Mesendoderm (in vitro differentiated cells): ENCODE results near the gene MRPS5.
"Not testable (repeated sequence)": the region's sequence is repeated elsewhere in the genome, so short reads cannot be mapped to it uniquely, and the experiment has no call there.

Source experiments
- DNase-seq: peaks from one replicate; pipeline ENCODE4 v3.0.0; 2013
- H2AK5ac ChIP-seq: 2 replicates; pipeline ENCODE4 v1.6.1; 2013; ENCODE audit warnings: low read length, inconsistent platforms
- H2BK120ac ChIP-seq: 2 replicates; pipeline ENCODE4 v1.6.1; 2013; ENCODE audit warnings: low read depth, mild to moderate bottlenecking, low read length, moderate library complexity, mixed read lengths
- H2BK15ac ChIP-seq: replicated peaks from 2 replicates; pipeline ENCODE4 v1.6.1; 2013; ENCODE audit warnings: low read depth, mild to moderate bottlenecking, moderate library complexity
- H2BK5ac ChIP-seq: 2 replicates; pipeline ENCODE4 v1.6.1; 2013; ENCODE audit warnings: low read length, inconsistent platforms
- H3K18ac ChIP-seq: 2 replicates; pipeline ENCODE4 v1.6.1; 2013; ENCODE audit warnings: mild to moderate bottlenecking, low read length, mixed read lengths
- H3K23ac ChIP-seq: one replicate; pipeline ENCODE4 v1.6.1; 2013; ENCODE audit warnings: low read length
- H3K27ac ChIP-seq: 2 replicates; pipeline ENCODE4 v1.5.1; 2013; ENCODE audit warnings: low read depth, mild to moderate bottlenecking, inconsistent platforms, low read length, moderate library complexity
- H3K27me3 ChIP-seq: 2 replicates; pipeline ENCODE4 v1.6.1; 2013; ENCODE audit warnings: low read length, control low read depth, mild to moderate bottlenecking, inconsistent platforms; ENCODE audit not compliant: insufficient read depth, poor library complexity
- H3K36me3 ChIP-seq: 2 replicates; pipeline ENCODE4 v1.6.1; 2013; ENCODE audit warnings: low read length, inconsistent platforms; ENCODE audit not compliant: control insufficient read depth, insufficient read depth
- H3K4ac ChIP-seq: one replicate; pipeline ENCODE4 v1.6.1; 2013; ENCODE audit warnings: low read depth, mild to moderate bottlenecking, low read length, moderate library complexity
- H3K4me1 ChIP-seq: 2 replicates; pipeline ENCODE4 v1.6.1; 2013; ENCODE audit warnings: low read depth, low read length, inconsistent platforms; ENCODE audit not compliant: control insufficient read depth
- H3K4me2 ChIP-seq: 2 replicates; pipeline ENCODE4 v1.6.1; 2013; ENCODE audit warnings: low read length
- H3K4me3 ChIP-seq: 2 replicates; pipeline ENCODE4 v1.5.1; 2013; ENCODE audit warnings: mild to moderate bottlenecking, low read length
- H3K56ac ChIP-seq: one replicate; pipeline ENCODE4 v1.6.1; 2013; ENCODE audit warnings: low read length
- H3K79me1 ChIP-seq: 2 replicates; pipeline ENCODE4 v1.6.1; 2013; ENCODE audit warnings: low read length, inconsistent platforms
- H3K79me2 ChIP-seq: 2 replicates; pipeline ENCODE4 v1.6.1; 2013; ENCODE audit warnings: mild to moderate bottlenecking, low read length; ENCODE audit not compliant: control insufficient read depth, insufficient read depth
- H3K9ac ChIP-seq: 2 replicates; pipeline ENCODE4 v1.6.1; 2013; ENCODE audit warnings: low read length, inconsistent platforms
- H4K5ac ChIP-seq: one replicate; pipeline ENCODE4 v1.6.1; 2013; ENCODE audit warnings: low read length
- H4K8ac ChIP-seq: one replicate; pipeline ENCODE4 v1.6.1; 2013; ENCODE audit warnings: low read depth, mild to moderate bottlenecking, control low read depth, low read length, moderate library complexity
- WGBS: extraction: QIAGEN DNeasy Blood & Tissue Kit; methylation state at CpG from one replicate; pipeline ENCODE4 v1.1.7; 2013; ENCODE audit warnings: low lambda C conversion rate, missing lambda C conversion rate; ENCODE audit not compliant: insufficient coverage; ENCODE audit errors: extremely low coverage; 5-methylcytosine and 5-hydroxymethylcytosine counted together

Gene MRPS5

GRCh38 chr2:95104606-95105005 lies 17.0 kb downstream of the MRPS5 start:
- no peak overlapping the region for H2BK120ac ChIP-seq

GRCh38 chr2:95099910-95100309 lies 21.7 kb downstream of the MRPS5 start:
- no peak overlapping the region for H3K27ac ChIP-seq
- no peak overlapping the region for H4K5ac ChIP-seq
- H3K79me2 ChIP-seq: no peaks in the 10 kb centered on the region
- no peak overlapping the region for H4K8ac ChIP-seq
- no peak overlapping the region for H3K18ac ChIP-seq
- H3K56ac ChIP-seq: no peak overlapping the region
- H3K4me2 ChIP-seq: no peak overlapping the region
- H3K4me3 ChIP-seq: no peak overlapping the region
- no peak for DNase-seq
- no peaks in the 10 kb centered on the region for H3K27me3 ChIP-seq
- H3K23ac ChIP-seq: no peak overlapping the region
- H2AK5ac ChIP-seq: no peak overlapping the region
- no CpG with 5 or more reads among the region's 2 CpGs for WGBS
- peaks cover 7% of the 10 kb centered on the region for H3K36me3 ChIP-seq
- no peak overlapping the region for H2BK120ac ChIP-seq
- H3K79me1 ChIP-seq: no peaks in the 10 kb centered on the region
- H3K4me1 ChIP-seq: no peaks in the 10 kb centered on the region
- no peak overlapping the region for H3K4ac ChIP-seq
- no peak overlapping the region for H2BK15ac ChIP-seq
- no peak overlapping the region for H3K9ac ChIP-seq
- no peak overlapping the region for H2BK5ac ChIP-seq

More at GRCh38 chr2:95104606-95105005, 17.0 kb downstream of the MRPS5 start:
- Histone ChIP-seq H3K9ac (no peak overlapping the region), H3K79me1 (no peaks in the 10 kb centered on the region), H4K8ac (no peak overlapping the region), H3K18ac (no peak overlapping the region), H4K5ac (no peak overlapping the region), H3K56ac (no peak overlapping the region), H2BK5ac (no peak overlapping the region), H3K27me3 (no peaks in the 10 kb centered on the region), H3K79me2 (no peaks in the 10 kb centered on the region), H3K36me3 (peaks cover 14% of the 10 kb centered on the region), H2BK15ac (no peak overlapping the region), H3K4ac (no peak overlapping the region), H3K4me3 (no peak overlapping the region), H3K4me2 (no peak overlapping the region), H2AK5ac (no peak overlapping the region), H3K4me1 (no peaks in the 10 kb centered on the region), H3K27ac (no peak overlapping the region), H3K23ac (no peak overlapping the region)
- WGBS: no CpG with 5 or more reads among the region's 8 CpGs
- no peak for DNase-seq

GRCh38 chr2:95098273-95098672 lies 23.3 kb downstream of the MRPS5 start:
- not testable (repeated sequence) for H3K18ac ChIP-seq, H3K4me3 ChIP-seq, H2BK120ac ChIP-seq, DNase-seq, H2BK15ac ChIP-seq, H2BK5ac ChIP-seq, H3K36me3 ChIP-seq, H3K4me2 ChIP-seq, H3K27me3 ChIP-seq, H3K23ac ChIP-seq, H3K4ac ChIP-seq, H2AK5ac ChIP-seq, H3K79me1 ChIP-seq, H4K8ac ChIP-seq, H3K27ac ChIP-seq, H4K5ac ChIP-seq, H3K9ac ChIP-seq, H3K79me2 ChIP-seq, H3K56ac ChIP-seq, H3K4me1 ChIP-seq
- no CpG with 5 or more reads among the region's 5 CpGs for WGBS

DNA sequence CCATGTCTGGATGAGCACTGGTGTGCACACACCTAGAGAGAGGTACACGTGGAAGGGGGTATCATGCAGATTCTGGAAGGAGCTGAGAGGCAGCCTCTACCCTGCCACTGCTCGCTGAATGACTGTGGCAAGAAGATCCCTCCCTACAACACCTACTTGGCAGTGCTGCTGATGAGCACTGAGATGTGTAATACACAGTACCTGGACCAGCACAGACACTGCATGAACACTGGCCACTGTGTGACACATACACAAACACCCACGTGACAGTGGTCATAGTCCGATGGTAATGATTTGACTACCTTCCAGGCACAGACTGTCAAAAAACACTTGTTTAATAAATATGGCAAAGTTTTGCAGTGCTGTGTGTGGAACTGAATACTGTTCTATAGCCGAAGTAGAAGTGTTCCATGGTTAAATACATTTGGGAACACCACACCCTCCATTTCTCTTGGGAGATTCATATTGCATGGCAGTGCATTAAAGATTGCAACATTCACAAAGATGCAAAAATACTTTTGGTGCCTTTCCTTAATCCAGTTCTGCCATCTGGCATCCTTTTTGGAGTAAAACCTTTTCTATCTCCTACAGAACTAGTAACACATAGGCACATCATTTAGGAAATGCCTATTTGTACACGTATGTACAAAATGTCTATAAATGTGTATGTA lies 29.6 kb downstream of the MRPS5 start:
- no peak overlapping the region for H3K9ac ChIP-seq
- no peak overlapping the region for H2BK15ac ChIP-seq
- no peak overlapping the region for H2BK120ac ChIP-seq
- no peak overlapping the region for H3K4me2 ChIP-seq
- H3K4me1 ChIP-seq: no peaks in the 10 kb centered on the region
- H2AK5ac ChIP-seq: no peak overlapping the region
- no peak overlapping the region for H4K8ac ChIP-seq
- no peaks in the 10 kb centered on the region for H3K79me1 ChIP-seq
- no peak overlapping the region for H3K27ac ChIP-seq
- no peaks in the 10 kb centered on the region for H3K27me3 ChIP-seq
- no peak overlapping the region for H3K56ac ChIP-seq
- no peaks in the 10 kb centered on the region for H3K79me2 ChIP-seq
- no peak overlapping the region for H3K4me3 ChIP-seq
- H4K5ac ChIP-seq: no peak overlapping the region
- H2BK5ac ChIP-seq: no peak overlapping the region
- peaks cover 3% of the 10 kb centered on the region for H3K36me3 ChIP-seq
- no peak for DNase-seq
- no peak overlapping the region for H3K23ac ChIP-seq
- no peak overlapping the region for H3K18ac ChIP-seq
- no CpG with 5 or more reads among the region's 6 CpGs for WGBS
- no peak overlapping the region for H3K4ac ChIP-seq

GRCh38 chr2:95087379-95087778 lies 34.2 kb downstream of the MRPS5 start:
- H3K79me1 ChIP-seq: no peaks in the 10 kb centered on the region
- H3K4me2 ChIP-seq: no peak overlapping the region
- DNase-seq: peak; percentile 39
- H3K56ac ChIP-seq: no peak overlapping the region
- peaks cover 8% of the 10 kb centered on the region for H3K36me3 ChIP-seq
- no peak overlapping the region for H3K23ac ChIP-seq
- H3K4me1 ChIP-seq: no peaks in the 10 kb centered on the region
- H2AK5ac ChIP-seq: no peak overlapping the region
- WGBS: no CpG with 5 or more reads among the region's 5 CpGs
- no peak overlapping the region for H2BK5ac ChIP-seq
- H3K9ac ChIP-seq: no peak overlapping the region
- no peak overlapping the region for H2BK120ac ChIP-seq
- no peak overlapping the region for H3K4me3 ChIP-seq
- no peak overlapping the region for H2BK15ac ChIP-seq
- no peak overlapping the region for H4K5ac ChIP-seq
- H4K8ac ChIP-seq: no peak overlapping the region
- H3K79me2 ChIP-seq: no peaks in the 10 kb centered on the region
- H3K27me3 ChIP-seq: no peaks in the 10 kb centered on the region
- H3K4ac ChIP-seq: no peak overlapping the region
- no peak overlapping the region for H3K27ac ChIP-seq
- no peak overlapping the region for H3K18ac ChIP-seq

DNA sequence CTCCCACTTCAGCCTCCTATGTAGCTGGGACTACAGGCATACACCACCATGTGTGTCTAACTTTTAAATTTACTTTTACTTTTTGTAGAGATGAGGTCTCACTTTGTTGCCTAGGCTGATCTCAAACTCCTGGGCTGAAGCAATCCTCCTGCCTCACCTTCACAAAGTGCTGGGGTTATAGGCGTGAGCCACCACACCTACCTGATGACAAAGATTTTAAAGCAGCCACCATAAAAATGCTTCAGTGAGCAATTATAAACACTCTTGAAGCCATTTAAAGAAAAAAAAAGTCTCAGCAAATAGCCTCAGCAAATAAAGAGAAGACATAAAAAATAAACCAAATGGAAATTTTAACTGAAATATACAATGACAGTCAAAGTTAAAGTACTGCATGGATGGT lies 35.6 kb downstream of the MRPS5 start:
- Histone ChIP-seq H2BK5ac (no peak overlapping the region), H4K5ac (no peak overlapping the region), H3K79me1 (no peaks in the 10 kb centered on the region), H3K79me2 (no peaks in the 10 kb centered on the region), H2BK120ac (no peak overlapping the region), H3K23ac (no peak overlapping the region), H2BK15ac (no peak overlapping the region), H3K18ac (no peak overlapping the region), H3K56ac (no peak overlapping the region), H3K36me3 (peaks cover 8% of the 10 kb centered on the region), H4K8ac (no peak overlapping the region), H3K4me1 (no peaks in the 10 kb centered on the region), H3K27ac (no peak overlapping the region), H3K27me3 (no peaks in the 10 kb centered on the region), H3K4me2 (no peak overlapping the region), H3K4ac (no peak overlapping the region), H3K4me3 (no peak overlapping the region), H3K9ac (no peak overlapping the region), H2AK5ac (no peak overlapping the region)
- no CpG with 5 or more reads among the region's 1 CpG for whole genome bisulfite sequencing
- no peak for DNase-seq
